ENCODE results near the gene APOBEC3F.

APOBEC3F gene

DNA sequence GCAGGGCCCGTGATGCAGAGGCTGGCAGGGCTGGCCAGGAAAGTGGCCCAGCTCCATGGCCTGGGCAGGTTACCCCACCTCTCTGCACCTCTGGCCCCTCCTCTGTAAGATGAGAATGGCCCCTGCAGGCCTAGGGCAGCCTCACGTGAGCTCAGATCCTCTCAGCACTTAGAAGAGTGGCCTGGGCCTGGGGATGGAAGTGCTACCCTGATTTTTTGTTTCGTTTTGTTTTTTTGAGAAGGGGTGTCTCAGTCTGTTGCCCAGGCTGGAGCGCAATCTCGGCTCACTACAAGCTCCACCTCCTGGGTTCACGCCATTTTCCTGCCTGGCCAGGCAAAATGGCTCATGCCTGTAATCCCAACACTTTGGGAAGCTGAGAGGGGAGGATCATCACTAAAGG lies 57.4 kb downstream of the APOBEC3F start:
- CTCF ChIA-PET: interaction anchor here (0.7 kb wide), 1 partner anchor 78 kb away, joined by 3 read pairs; no protein-coding TSS in a partner anchor
- DNase-seq (ENCODE audit: low spot score): no peak

GRCh38 chr22:39098576-39098975 lies 57.9 kb downstream of the APOBEC3F start:
- ChIA-PET POLR2A (ENCODE audit: low non-redundant PET) (no interaction called here), CTCF (interaction anchor here (0.7 kb wide), 1 partner anchor 78 kb away, joined by 3 read pairs; no protein-coding TSS in a partner anchor)
- H3K27ac ChIP-seq: peak overlapping the region; percentile 83
- TF ChIP-seq, protein P1, sequence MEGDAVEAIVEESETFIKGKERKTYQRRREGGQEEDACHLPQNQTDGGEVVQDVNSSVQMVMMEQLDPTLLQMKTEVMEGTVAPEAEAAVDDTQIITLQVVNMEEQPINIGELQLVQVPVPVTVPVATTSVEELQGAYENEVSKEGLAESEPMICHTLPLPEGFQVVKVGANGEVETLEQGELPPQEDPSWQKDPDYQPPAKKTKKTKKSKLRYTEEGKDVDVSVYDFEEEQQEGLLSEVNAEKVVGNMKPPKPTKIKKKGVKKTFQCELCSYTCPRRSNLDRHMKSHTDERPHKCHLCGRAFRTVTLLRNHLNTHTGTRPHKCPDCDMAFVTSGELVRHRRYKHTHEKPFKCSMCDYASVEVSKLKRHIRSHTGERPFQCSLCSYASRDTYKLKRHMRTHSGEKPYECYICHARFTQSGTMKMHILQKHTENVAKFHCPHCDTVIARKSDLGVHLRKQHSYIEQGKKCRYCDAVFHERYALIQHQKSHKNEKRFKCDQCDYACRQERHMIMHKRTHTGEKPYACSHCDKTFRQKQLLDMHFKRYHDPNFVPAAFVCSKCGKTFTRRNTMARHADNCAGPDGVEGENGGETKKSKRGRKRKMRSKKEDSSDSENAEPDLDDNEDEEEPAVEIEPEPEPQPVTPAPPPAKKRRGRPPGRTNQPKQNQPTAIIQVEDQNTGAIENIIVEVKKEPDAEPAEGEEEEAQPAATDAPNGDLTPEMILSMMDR (conservative IDR thresholded peaks at IDR 0.05; ENCODE audit: low read depth): no peak
- no peak for DNase-seq (ENCODE audit: low spot score)

More for the DNA sequence above, 57.4 kb downstream of the APOBEC3F start:
- H3K27ac ChIP-seq: peak overlapping the region; percentile 83
- POLR2A ChIA-PET (ENCODE audit: low non-redundant PET): no interaction called here
- TF ChIP-seq, protein P1 (conservative IDR thresholded peaks at IDR 0.05; ENCODE audit: low read depth): no peak

- no peak for DNase-seq (ENCODE audit: low spot score)
- POLR2A ChIA-PET (ENCODE audit: low non-redundant PET): no interaction called here
- CTCF ChIA-PET: no interaction called here
- TF ChIP-seq, protein P1 (conservative IDR thresholded peaks at IDR 0.05; ENCODE audit: low read depth): no peak
- no peak overlapping the region for H3K27ac ChIP-seq
Observed at GRCh38 chr22:39101226-39101625, 60.6 kb downstream of the APOBEC3F start.

DNA sequence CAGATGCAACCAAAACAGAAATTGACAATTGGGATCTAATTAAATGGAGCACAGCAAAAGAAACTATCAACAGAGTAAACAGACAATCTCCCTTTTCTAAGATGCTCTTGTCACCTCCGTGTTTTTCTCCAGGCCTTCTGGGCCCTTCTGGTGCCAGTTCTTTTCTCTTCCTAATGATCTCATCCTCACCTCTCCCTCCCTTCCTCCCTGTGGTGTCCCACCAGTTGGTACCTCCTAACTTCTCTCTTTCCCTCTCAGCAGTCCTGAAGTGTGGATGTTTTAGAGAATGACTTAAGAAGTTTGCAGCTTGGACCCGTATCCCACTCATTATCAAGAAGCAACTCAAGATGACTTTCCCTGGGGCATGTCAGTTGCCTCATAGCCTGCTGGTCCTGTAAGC lies 62.8 kb downstream of the APOBEC3F start:
- ChIA-PET CTCF (no interaction called here), POLR2A (ENCODE audit: low non-redundant PET) (no interaction called here)
- TF ChIP-seq, protein P1 (conservative IDR thresholded peaks at IDR 0.05; ENCODE audit: low read depth): no peak
- no peak overlapping the region for H3K27ac ChIP-seq
- no peak for DNase-seq (ENCODE audit: low spot score)

All from RWPE1 (cell line).